ENCODE data around the gene CELA3B.
"Not testable (repeated sequence)": the region's sequence is repeated elsewhere in the genome, so short reads cannot be mapped to it uniquely, and the experiment has no call there.

CELA3B gene

GRCh38 chr1:22030473-22030872, 53.7 kb downstream of the CELA3B start:
- DNase-seq (ENCODE audit: low read depth in 1 of 2, low spot score in 1 of 2) = no peak
- H3K27ac ChIP-seq (replicated peaks) = no peak overlapping the region
- H3K4me3 ChIP-seq (replicated peaks; ENCODE audit: insufficient read depth, low read length) = no peak overlapping the region
- TF ChIP-seq POLR2AphosphoS5 (IDR thresholded peaks at IDR 0.05; ENCODE audit: low read depth) (no peak), GABPA (IDR thresholded peaks at IDR 0.05; ENCODE audit: low read depth) (no peak), CTCF (IDR thresholded peaks at IDR 0.05; ENCODE audit: insufficient read depth, low read length) (no peak), SPI1 (IDR thresholded peaks at IDR 0.05; ENCODE audit: borderline replicate concordance, low read depth) (no peak), REST (IDR thresholded peaks at IDR 0.05; ENCODE audit: insufficient replicate concordance, low read depth) (no peak)
- H3K27me3 ChIP-seq (ENCODE audit: insufficient read depth, poor library complexity, severe bottlenecking) = no peaks in the 10 kb centered on the region

GRCh38 chr1:22031214-22031962, 54.6 kb downstream of the CELA3B start:
- peak overlapping the region; percentile 45 for H3K27ac ChIP-seq (replicated peaks)
- no peaks in the 10 kb centered on the region for H3K27me3 ChIP-seq (ENCODE audit: insufficient read depth, poor library complexity, severe bottlenecking)
- DNase-seq (ENCODE audit: low read depth in 1 of 2, low spot score in 1 of 2) = no peak
- no peak for TF ChIP-seq CTCF (IDR thresholded peaks at IDR 0.05; ENCODE audit: insufficient read depth, low read length)
- no peak for TF ChIP-seq REST (IDR thresholded peaks at IDR 0.05; ENCODE audit: insufficient replicate concordance, low read depth)
- TF ChIP-seq POLR2AphosphoS5 (IDR thresholded peaks at IDR 0.05; ENCODE audit: low read depth) = no peak
- no peak for TF ChIP-seq GABPA (IDR thresholded peaks at IDR 0.05; ENCODE audit: low read depth)
- TF ChIP-seq SPI1 (IDR thresholded peaks at IDR 0.05; ENCODE audit: borderline replicate concordance, low read depth) = peak; percentile 69
- H3K4me3 ChIP-seq (replicated peaks; ENCODE audit: insufficient read depth, low read length) = no peak overlapping the region

- not testable (repeated sequence) for DNase-seq (ENCODE audit: low read depth in 1 of 2, low spot score in 1 of 2); H3K4me3 ChIP-seq (replicated peaks; ENCODE audit: insufficient read depth, low read length); H3K27ac ChIP-seq (replicated peaks); H3K27me3 ChIP-seq (ENCODE audit: insufficient read depth, poor library complexity, severe bottlenecking)
These were observed 58.0 kb downstream of the CELA3B start for GRCh38 chr1:22034834-22035233.

- Histone ChIP-seq H3K4me3 (replicated peaks; ENCODE audit: insufficient read depth, low read length) (no peak overlapping the region), H3K27me3 (ENCODE audit: insufficient read depth, poor library complexity, severe bottlenecking) (no peaks in the 10 kb centered on the region), H3K27ac (replicated peaks) (peak overlapping the region; percentile 97)
- TF ChIP-seq SPI1 (IDR thresholded peaks at IDR 0.05; ENCODE audit: borderline replicate concordance, low read depth) (peak; percentile 52; the same call in 1 of the 2 replicates), REST (IDR thresholded peaks at IDR 0.05; ENCODE audit: insufficient replicate concordance, low read depth) (no peak), CTCF (IDR thresholded peaks at IDR 0.05; ENCODE audit: insufficient read depth, low read length) (no peak)
- no peak for DNase-seq (ENCODE audit: low read depth in 1 of 2, low spot score in 1 of 2)
These were observed 60.7 kb downstream of the CELA3B start for GRCh38 chr1:22037520-22037919.
